Breast epithelium (tissue), 4 donors: ENCODE results near the gene AP5Z1. TPM values are rescaled to one million over a fixed set of nuclear protein-coding genes. Genes with fewer than 3 reads are reported as not detected.

ENCODE experiments used
- DNase-seq, 2 donors: peaks; one replicate each; pipeline ENCODE4 v3.0.0-alpha.2; 2019; ENCODE audit warnings: low spot score in 2 of 2
- H3K27ac ChIP-seq, 2 donors: fragments of 200-600 bp; sonication (generic) in 1 of 2; one replicate each; pipeline ENCODE4 v1.5.1; 2016 to 2019; ENCODE audit warnings: mild to moderate bottlenecking in 1 of 2
- H3K27me3 ChIP-seq, 2 donors: fragments of 200-600 bp; sonication (generic) in 1 of 2; one replicate each; pipeline versions ENCODE4 v1.5.1 to v1.6.0; 2017 to 2019; ENCODE audit warnings: control low read depth in 1 of 2, mild to moderate bottlenecking in 1 of 2
- H3K36me3 ChIP-seq: fragments of 200-600 bp; one replicate; pipeline ENCODE4 v1.5.1; 2019
- H3K4me1 ChIP-seq, 2 donors: fragments of 200-600 bp; sonication (generic); one replicate each; pipeline ENCODE4 v1.5.1; 2016 to 2019; ENCODE audit warnings: control low read depth in 1 of 2
- H3K4me3 ChIP-seq, 3 donors: fragments of 200-600 bp; sonication (generic); 1 replicate in 2 of 3; 2 replicates in 1 of 3; pipeline ENCODE4 v1.5.1; 2016 to 2019; ENCODE audit warnings: mild to moderate bottlenecking in 3 of 3, moderate library complexity in 2 of 3
- H3K9me3 ChIP-seq, 2 donors: fragments of 200-600 bp; sonication (generic) in 1 of 2; one replicate each; pipeline ENCODE4 v1.5.1; 2016 to 2019; ENCODE audit warnings: control low read depth in 1 of 2
- CTCF ChIP-seq, 3 donors: fragments of 450-650 bp; IDR thresholded peaks; one replicate each; pipeline ENCODE4 v1.5.1; 2016 to 2017; ENCODE audit warnings: antibody characterized with exemption in 3 of 3, mild to moderate bottlenecking in 3 of 3, moderate library complexity in 3 of 3
- POLR2A ChIP-seq: fragments of 450-650 bp; IDR thresholded peaks from one replicate; pipeline ENCODE4 v1.6.1; 2016; ENCODE audit warnings: antibody characterized with exemption, mild to moderate bottlenecking, moderate library complexity
- POLR2AphosphoS5 ChIP-seq, 3 donors: sonication (generic); formaldehyde crosslinking; IDR thresholded peaks; one replicate each; pipeline ENCODE4 v1.6.1; 2017; ENCODE audit warnings: antibody characterized with exemption in 3 of 3
- intact Hi-C: fragments of 100-400 bp; cut with DNase I; formaldehyde crosslinking; loops from one replicate; pipeline ENCODE4 v1.15.1; 2023; ENCODE audit warnings: low total_unique reads
- total RNA-seq, 3 donors: library from RNA; depleted of rRNA; stranded (reverse); fragments of >200 nt; gene quantifications; one replicate each; pipeline ENCODE4 v1.1.0, GENCODE V29; 2016

Gene AP5Z1
- total RNA-seq, 3 donors from 2014 or later, result 20.0 to 25.9 (median 23.3) TPM

GRCh38 chr7:4837803-4838625, 62.6 kb downstream of the AP5Z1 start:
- intact Hi-C loops, result no loop called here
- no peak for TF ChIP-seq POLR2A
- no peak for TF ChIP-seq CTCF (IDR thresholded peaks at IDR 0.05)
- TF ChIP-seq POLR2AphosphoS5 (IDR thresholded peaks at IDR 0.05), result no peak
- Histone ChIP-seq H3K27ac (peak overlapping the region in 1 of 2 donors; percentile 3), H3K9me3 (no peaks in the 10 kb centered on the region), H3K27me3 (no peaks in the 10 kb centered on the region), H3K4me3 (no peak overlapping the region), H3K4me1 (no peaks in the 10 kb centered on the region), H3K36me3 (no peaks in the 10 kb centered on the region)
- DNase-seq, result peak in 1 of 2 donors; percentile 46

GRCh38 chr7:4838626-4839334, 63.4 kb downstream of the AP5Z1 start:
- H3K4me3 ChIP-seq, result no peak overlapping the region
- H3K36me3 ChIP-seq, result no peaks in the 10 kb centered on the region
- no peaks in the 10 kb centered on the region for H3K4me1 ChIP-seq
- no peaks in the 10 kb centered on the region for H3K27me3 ChIP-seq
- no peaks in the 10 kb centered on the region for H3K9me3 ChIP-seq
- peak in 1 of 2 donors; percentile 20 for DNase-seq
- intact Hi-C loops, result no loop called here
- H3K27ac ChIP-seq, result no peak overlapping the region
- TF ChIP-seq CTCF (IDR thresholded peaks at IDR 0.05), result no peak
- TF ChIP-seq POLR2AphosphoS5 (IDR thresholded peaks at IDR 0.05), result no peak
- no peak for TF ChIP-seq POLR2A

GRCh38 chr7:4840079-4840501, 64.7 kb downstream of the AP5Z1 start:
- Histone ChIP-seq H3K27ac (no peak overlapping the region), H3K36me3 (no peaks in the 10 kb centered on the region), H3K9me3 (no peaks in the 10 kb centered on the region), H3K27me3 (no peaks in the 10 kb centered on the region), H3K4me1 (no peaks in the 10 kb centered on the region), H3K4me3 (no peak overlapping the region)
- intact Hi-C loops, result no loop called here
- no peak for TF ChIP-seq POLR2A
- TF ChIP-seq POLR2AphosphoS5 (IDR thresholded peaks at IDR 0.05), result no peak
- TF ChIP-seq CTCF (IDR thresholded peaks at IDR 0.05), result no peak
- peak in 1 of 2 donors; percentile 44 for DNase-seq

Other genes with a start within 250 kb of the AP5Z1 start
- gene FOXK1, start 93.3 kb upstream of the AP5Z1 start, total RNA-seq, result 10 to 100 TPM; 11.7 to 16.5 (median 15.7) TPM
- under 1 TPM; 0.15 to 0.48 (median 0.33) TPM for gene PAPOLB, start 86.4 kb downstream of the AP5Z1 start, total RNA-seq
- gene RADIL, start 108.1 kb downstream of the AP5Z1 start, total RNA-seq, result 1 to 10 TPM; 4.4 to 8.5 (median 5.9) TPM
- gene MMD2, start 183.6 kb downstream of the AP5Z1 start, total RNA-seq, result not detected